CD4-positive, alpha-beta T cell treated with Interleukin-12 subunit alpha and Interleukin-12 subunit beta, for 1 hour (primary cell): Measurements from ENCODE around the gene WIPF1.
"Not testable (repeated sequence)": the region's sequence is repeated elsewhere in the genome, so short reads cannot be mapped to it uniquely, and the experiment has no call there.

Source experiments
- DNase-seq: peaks from one replicate; pipeline ENCODE4 v3.0.0-alpha.2; 2020

The WIPF1 gene

DNA sequence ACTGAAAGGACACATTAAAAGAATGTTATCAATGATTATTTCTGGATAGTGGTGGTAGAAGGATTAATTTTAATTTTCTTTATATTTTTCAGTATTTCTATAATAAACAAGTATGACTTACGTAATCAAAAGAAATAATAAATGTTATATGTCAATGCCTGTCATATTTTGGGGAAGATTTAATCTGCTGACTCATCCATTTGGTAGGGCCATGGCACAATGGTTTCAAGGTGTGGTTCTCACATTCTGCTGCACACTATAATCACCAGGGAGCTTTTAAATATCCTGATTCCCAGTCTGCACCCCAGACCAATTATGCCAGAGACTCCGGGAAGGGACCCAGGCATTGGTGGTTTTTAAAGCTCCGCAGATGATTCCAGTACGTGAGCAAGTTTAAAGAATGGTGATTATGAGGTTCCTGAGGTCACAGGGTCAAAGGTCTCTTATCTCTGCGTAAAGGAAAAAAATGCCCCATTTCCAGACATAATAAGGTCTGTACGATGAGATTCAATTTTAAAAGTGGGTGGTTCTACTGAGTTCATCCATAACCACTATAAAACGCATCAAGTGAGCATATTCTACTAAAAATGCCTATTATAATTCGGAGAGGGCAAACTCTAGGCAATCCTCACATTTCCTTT is 27.2 kb downstream of the WIPF1 start:
- no peak for DNase-seq

DNA sequence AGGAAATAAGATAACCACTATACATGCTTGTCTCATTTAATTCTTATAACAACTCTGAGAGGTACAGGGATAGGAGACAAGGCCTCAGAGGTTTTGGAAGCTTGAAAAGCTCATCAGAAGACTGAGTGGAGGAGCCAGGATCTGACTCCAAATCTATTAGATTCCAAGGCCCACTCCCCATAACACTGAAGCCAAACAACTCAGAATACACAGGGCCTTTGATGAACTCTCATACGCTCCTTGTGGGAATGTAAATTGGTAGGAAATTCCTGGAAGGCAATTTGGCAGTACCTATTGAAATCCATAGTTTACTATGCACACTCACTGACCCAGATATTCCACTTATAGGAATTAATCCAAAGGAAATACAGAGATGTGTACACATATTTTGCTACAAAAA is 27.9 kb downstream of the WIPF1 start:
- DNase-seq, result no peak

DNA sequence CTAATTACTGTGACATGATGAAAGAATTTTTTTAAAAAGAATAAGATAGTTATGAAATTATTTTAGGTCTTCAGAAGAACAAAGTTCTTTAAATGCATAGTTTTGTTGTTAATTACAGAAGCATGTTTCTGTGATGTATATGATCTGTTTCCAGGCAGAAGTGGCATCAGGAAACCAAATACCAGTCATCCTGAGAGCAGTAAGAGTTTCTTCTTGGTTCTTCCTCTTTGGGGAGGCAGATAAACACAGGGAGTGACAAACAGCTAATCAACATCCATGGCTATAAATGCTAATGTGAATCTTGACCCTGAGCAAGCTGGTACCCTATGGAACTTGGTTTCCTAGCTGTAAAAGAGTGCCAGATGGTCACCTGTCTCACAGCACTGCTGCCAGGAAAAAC is 29.2 kb downstream of the WIPF1 start:
- no peak for DNase-seq

DNA sequence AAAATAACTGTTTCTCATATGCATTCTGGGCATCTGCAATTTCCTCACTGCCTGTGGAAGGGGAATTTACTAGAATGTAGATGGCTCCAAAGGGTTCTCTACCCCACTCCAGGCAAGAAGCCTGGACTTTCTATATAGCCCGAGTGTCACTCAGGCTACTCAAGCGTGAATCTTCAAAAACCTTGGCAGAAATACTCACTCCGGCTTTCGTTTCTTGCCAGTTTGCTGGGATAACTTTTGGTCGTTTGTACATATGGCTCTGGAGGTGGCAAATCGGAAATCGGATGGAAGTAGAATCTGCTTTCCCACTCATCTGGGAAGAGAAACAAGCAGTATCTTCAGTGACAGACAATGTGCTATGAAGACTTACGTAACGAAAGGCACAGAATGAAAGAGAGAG is 30.7 kb downstream of the WIPF1 start:
- DNase-seq, result no peak

DNA sequence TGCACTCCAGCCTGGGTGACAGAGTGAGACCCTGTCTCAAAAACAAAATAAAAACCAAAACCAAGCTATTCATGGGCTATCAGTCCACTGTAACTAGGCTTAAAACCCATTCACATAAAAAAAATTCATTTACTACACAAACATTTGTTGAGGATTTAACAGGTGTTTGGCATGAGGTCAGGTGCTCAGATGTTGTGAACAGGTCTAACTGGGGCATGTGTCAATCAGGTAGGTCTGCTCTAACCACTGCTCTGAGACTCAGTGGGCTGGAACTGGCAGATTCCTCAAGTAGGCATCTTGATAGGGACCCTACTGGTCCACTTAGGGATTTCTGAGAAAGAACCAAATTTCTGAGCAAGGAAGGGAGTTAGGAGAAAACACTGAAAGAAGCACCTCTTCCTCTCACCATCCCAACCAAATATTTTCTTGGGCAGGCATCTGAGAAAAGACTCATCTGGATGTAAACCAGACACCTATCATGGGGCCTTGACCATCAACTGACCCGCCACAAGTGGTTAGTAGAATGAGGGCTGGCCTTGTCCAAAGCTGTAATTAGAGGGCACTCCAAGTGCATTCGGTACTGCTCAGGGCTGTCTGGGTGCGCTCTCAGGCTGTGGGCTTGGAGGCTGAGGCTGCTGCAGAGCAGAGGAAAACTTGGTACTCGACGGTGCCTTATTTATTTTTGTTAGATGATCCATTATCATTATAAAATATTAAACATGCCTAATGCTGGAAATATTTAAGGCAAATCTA is 33.9 kb downstream of the WIPF1 start:
- DNase-seq, result no peak

DNA sequence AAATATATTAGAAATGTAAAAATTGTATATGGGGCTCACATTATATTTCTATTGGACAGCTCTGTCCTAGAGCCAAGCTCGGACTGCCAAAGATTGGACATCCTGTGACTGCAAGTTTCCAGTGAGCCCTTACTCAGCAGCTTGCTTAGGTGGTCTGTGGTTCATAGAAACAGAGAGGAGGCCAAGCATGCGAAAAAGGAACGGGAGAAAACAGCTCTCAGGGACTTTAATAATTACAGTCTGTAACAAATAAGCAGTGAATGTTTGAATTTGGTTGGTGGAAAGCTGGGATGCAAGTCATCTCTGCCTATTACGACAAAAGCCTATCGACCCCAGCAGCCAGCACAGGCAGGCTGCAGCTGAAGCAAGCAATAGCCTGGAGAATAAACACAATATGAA is 35.6 kb downstream of the WIPF1 start:
- no peak for DNase-seq

DNA sequence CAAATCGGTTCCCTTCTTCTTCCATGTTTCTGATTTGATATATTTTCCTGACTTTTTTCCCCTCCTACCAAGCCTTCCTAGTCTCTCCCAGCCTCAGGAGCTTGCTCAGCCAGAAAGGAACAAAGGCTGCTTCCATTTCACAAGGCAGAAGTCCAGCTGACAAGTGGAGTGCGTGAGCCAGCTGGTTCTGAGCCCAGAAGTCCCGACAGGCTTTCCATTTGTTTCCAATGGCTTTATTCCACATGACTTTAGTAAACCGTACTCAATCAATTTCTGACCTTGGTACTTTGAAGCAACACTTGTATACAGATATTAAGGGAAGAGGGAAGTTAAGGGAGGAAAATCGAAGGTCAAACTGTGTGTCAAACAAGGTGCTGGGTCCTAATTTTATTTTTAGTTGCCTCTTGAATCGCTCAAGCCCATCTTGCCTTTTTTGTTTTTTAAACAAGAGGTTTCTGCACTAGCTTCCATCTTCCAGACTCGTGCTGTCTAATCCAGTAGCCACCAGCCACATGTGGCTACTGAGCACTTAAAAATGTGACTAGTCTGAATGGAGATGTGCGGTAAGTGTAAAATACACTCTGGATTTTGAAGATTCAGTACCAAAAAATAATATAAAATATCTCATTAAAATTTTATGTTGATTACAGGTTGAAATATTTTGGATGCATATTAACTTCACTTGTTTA is 36.2 kb downstream of the WIPF1 start:
- DNase-seq, result no peak

DNA sequence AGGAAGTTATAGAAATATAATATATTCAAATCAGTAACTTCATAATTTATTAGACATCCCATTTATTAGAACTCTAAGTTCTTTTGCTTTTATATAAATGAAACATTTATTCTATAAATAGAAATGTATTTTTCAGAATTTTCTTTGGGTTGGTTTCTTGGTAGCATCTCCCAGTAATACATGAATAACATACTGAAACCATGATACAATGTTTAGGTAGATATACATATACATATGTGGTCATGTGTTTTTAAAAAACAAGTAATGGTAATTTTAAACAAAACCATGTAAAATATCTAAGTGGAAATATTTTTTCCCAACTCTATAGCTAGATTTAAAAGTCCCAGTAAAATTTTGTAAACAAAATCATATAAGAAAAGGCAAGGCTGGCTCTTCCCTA is 36.9 kb downstream of the WIPF1 start:
- no peak for DNase-seq

DNA sequence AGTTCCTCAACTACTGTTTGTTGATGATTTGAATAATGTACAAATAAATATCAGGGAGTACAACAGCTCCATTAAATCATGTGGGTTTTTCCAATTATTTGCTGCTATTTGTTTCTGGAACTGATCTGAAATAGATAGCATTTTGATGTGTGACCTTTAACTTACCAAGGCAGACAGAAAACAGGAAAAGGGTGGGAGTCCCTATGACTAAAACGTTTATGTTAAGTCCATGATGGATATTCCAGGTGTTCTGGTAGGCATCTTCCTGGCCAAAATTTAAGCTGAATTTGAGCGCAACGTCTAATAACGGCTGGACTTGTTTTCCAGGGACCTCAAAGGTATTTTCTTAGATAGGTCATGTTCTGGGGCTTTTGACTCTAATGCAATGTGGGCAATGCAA is 41.6 kb downstream of the WIPF1 start:
- DNase-seq, result no peak

DNA sequence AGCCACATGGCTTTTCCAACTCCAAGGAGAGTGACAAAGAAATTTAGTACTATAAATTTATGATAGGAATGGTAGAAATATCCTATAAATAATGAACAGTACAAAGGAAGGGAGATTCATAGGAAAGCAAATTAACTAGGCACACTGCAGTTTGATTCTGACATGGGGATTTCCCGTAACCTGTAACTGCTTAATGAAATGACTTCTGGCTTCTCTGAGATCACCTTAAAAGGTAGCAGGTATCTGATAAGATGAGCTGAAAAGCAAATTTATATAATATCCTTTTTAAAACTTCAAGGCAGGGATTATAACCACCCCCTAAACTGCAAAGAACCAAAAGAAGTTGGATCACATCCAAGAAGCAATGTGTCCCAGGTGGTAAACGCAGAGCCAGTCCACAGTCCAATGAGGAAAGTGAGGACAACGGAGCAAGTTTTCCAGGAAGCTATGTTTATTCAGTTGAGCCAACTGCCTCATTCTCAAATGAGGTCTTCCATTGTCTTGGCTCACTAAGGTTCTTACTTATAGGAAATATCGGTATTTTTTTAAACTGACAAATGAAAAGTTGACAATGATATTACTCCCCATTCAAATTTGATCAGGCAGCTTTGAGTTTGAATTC is 43.0 kb downstream of the WIPF1 start:
- peak; percentile 50 for DNase-seq

DNA sequence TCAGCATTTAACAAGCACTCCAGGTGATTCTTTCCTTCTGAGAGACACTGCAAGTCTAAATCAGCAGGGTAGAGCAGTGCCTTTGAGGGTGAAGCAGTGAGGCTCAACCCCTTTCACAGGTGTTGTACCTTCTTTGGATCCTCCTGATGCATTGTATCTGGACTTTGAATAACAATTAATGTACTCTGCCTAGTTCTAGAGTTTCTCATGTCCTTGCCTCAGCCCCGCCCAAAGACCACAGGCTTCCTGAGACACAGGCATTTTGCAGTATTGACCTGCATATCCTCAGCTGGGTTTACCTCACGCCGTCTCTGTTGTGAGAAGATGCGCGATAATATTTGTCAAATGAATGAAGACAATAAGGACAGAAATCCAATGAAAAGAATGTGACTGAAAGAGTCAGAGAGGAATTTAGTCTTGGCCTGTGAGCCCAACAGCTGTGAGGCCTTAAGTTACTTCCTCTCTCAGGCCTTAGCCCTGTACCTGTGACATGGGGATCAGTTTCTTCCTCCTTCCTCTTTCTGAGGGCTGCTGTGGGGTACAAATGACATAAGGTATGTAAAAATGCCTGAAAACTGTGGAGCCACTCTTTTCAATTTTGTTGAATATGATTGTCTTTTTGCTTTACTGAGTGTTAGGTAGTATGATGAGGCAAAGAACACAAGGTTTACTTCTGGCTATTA is 43.7 kb downstream of the WIPF1 start:
- DNase-seq, result peak; percentile 53

DNA sequence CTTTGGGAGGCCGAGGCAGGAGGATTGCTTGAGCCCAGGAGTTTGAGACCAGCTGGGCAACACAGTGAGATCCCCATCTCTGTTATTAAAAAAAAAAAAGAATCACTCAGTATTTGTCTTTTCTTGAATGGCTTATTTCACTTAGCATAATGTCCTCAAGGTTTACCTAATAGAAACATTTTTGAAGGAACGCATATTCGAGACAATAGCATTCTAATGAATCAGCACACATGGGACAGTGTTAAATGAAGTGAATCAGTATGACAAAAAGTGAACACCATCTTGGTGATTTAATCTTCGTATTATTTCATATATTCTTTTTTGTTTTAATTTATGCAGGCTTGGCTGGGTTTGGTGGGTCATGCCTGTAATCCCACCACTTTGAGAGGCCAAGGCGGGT is 44.7 kb downstream of the WIPF1 start:
- DNase-seq, result no peak

DNA sequence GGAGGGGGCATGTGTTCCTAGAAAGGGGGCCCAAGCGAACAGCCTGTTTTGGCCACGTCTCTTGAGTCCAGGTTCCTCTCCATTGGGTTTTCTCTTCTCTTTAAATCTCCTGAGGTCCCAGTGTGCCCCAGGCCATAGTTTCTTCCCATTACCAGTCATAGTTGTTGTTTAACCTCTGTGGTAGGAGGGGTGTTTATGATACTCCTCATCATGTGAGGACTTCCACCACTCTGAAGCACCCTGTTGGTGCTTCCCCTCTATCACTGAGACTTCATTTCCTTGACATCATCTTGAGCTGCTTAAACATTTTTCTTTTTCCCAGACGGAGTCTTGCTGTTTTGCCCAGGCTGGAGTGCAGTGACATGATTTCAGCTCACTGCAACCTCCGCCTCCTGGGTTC is 45.9 kb downstream of the WIPF1 start:
- DNase-seq, result no peak

DNA sequence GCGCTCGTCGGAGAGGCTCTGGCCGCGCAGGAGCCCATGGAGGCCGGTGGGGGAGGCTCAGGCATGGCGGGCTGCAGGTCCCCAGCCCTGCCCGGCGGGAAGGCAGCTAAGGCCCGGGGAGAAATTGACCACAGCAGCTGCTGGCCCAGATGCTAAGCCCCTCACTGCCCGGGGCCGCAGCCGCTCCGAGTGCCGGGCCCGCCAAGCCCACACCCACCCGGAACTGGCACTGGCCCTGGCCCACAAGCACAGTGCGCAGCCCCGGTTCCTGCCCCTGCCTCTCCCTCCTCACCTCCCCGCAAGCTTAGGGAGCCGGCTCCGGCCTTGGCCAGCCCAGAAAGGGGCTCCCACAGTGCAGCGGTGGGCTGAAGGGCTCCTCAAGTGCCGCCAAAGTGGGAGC is 49.0 kb downstream of the WIPF1 start:
- DNase-seq, result not testable (repeated sequence)

DNA sequence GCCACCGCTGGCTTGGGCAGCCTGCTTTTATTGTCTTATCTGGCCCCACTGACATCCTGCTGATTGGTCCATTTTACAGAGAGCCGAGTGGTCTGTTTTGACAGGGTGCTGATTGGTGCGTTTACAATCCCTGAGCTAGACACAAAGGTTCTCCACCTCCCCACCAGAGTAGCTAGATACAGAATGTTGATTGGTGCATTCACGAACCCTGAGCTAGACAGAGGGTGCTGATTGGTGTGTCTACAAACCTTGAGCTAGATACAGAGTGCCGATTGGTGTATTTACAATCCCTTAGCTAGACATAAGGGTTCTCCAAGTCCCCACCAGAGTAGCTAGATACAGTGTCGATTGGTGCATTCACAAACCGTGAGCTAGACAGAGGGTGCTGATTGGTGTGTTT is 49.6 kb downstream of the WIPF1 start:
- not testable (repeated sequence) for DNase-seq

DNA sequence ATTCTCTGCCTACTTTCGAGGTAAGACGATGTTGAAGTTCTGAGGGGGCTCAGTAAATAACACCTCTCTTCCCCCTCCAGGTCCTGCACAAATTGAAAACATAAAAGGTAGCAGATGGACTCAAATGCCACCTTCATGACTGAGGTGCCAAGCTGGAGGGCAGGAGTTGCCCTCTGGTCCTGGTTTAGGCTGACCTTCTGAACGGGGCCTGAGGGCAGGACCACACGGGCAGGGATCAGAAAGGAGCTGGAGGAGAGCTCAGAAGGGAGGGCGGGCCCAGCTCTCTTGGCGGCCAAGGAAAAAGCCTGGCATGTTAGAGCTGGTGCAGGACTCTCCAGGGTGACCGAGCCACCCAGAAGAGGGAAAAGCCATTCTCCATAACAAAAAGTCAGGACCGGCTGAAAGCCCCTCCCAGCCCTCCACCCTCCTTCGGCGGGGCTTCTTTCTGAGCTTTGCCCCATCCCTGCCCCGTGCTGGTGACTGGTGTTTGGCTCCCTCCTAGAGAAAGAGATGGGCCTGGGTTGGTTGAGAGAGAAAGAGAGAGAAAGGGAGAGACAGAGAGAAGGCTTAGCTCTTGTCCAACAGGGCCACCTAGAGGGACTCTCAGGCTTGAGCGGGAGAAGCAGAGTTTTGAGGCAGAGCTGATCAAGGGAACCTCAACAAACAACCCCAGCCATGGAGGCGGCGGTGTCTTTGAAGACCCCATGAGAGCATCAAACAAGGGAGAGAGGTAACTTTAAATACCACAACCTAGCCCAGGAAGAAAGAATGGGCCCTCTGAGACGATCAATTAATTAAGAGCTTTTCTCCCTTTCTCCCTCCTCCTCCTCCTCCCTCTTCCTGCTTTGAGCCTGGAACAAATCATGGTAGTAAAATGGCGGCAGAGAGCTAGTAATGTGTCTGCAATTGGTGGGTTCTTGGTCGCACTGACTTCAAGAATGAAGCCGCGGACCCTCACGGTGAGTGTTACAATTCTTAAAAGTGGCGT is 50.8 kb downstream of the WIPF1 start:
- peak; percentile 48 for DNase-seq

DNA sequence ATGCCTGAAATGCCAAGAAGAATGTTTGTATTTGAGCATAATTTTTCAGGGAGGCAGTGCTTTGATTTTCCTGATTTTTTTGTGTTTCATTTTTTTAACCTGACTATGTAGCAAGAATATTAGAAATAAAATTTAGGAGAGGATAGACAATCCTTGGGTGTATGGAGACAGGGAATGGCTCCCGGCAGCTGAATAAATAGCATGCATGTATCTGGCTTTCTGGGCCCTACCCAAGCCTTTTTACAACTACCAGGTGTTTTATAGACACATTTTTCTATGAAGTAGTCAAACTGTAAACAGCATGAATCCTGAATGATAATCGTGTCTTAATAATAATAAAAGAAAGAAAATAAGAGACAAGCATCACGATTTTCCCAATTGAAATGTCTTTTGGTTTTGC is 52.4 kb downstream of the WIPF1 start:
- DNase-seq, result no peak

DNA sequence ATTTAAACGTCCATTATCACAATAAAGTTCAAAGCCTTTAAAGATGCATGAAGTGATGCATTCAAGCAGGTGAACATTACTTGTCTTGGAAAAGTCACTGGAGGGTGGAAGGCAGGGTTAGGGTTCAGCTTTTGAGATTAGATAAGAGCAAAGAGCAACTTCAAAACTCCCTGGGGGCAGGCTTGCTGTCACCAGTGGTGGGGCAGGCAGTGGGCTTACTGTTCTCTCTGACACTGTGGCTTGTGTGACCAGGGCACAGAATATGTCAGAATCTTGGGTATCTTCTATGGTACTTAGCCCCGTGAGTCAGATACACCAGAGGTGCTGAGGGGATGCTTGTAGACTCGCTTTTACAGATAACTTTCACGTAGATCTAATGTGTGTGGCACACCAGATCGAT is 52.8 kb downstream of the WIPF1 start:
- no peak for DNase-seq

DNA sequence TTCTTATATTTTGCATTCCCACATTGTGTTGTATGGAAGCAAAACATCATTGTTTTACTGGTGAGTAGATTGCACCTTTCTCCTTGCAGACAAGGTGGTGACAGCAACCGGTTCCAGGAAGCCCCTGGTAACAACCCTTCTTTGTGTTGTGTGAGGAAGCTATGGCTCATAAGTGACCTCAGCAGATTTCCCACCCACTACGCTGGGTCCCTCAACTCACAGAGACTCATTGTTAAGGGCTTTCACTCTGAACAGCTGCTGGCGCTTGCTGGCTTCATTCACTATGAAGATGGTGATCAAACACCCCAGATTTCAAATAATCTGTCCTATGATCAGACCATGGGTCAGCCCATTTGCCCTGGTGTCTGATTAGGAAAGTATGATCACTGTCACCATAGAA is 53.4 kb downstream of the WIPF1 start:
- DNase-seq, result no peak

DNA sequence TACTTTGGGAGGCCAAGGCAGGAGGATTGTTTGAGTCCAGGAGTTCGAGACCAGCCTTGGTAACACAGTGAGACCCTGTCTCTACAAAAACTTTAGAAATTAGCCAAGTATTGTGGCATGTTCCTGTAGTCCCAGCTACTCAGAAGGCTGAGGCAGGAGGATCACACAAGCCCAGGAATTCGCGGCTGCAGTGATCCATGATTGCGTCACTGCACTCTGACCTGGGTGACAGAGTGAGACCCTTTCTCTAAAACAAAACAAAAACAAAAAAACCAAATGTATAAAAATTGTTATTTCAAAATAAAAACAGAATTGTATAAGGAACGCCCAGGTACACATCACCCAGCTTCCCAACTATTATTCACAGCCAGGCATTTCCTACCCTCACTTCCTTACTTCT is 56.7 kb downstream of the WIPF1 start:
- DNase-seq, result no peak

DNA sequence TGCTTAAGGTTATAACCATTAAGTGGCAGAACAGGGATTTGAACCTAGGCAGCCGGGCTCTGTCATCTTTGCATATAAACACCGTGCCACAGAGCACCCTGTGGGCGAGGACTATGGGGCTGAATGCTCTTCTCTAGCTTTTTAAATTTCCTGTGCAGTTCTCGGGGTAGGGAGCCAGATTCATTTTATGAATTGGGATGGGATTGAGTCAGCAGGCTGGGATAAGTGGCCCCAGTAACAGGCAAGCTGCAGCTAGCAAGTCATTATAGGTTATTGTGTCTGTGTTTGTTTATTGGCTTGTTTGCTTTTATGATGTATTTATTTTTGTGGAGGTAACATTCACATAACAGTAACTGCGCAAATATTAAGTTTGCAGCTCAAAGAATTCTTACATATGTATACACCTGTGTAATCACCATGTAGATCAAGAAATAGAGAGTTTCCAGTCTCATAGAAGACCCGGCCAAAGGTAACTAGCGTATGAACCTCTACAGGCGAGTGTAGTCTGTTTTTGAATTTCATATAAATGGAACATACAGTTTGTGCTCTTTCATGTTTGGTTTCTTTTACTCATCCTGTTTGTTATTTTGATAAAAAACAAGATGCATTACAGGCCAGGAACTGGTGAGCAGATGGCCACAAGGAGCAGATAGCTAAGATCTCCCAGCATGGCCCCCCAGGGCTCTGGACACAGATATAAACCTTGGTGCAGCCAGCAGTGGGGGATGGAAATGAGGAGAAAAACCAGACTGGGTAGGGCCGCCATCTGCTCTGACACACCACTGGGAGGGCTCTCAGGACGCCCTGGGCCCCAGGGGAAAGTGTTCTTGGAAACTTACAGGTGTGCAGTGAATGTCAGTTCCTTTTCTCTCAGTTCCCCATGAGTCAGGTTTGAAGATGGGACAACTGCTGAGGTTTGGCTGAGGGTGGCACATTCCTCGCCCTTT is 61.6 kb downstream of the WIPF1 start:
- no peak for DNase-seq
